Prostate gland (tissue), 2 donors: ENCODE measurements around the gene PDK4. TPM values are rescaled to one million over a fixed set of nuclear protein-coding genes. Genes with fewer than 3 reads are reported as not detected.

ENCODE experiments used
- DNase-seq: peaks from one replicate; pipeline ENCODE4 v3.0.0-alpha.2; 2019; ENCODE audit warnings: low spot score
- H3K27ac ChIP-seq, 2 donors: fragments of 200-600 bp; sonication (generic); 2 replicates each; pipeline ENCODE4 v1.5.1; 2017 to 2019
- H3K27me3 ChIP-seq: fragments of 200-600 bp; sonication (generic); replicated peaks from 2 replicates; pipeline ENCODE4 v1.5.1; 2019; ENCODE audit not compliant: insufficient read depth
- H3K36me3 ChIP-seq, 2 donors: fragments of 200-600 bp; sonication (generic); 1 replicate in 1 of 2; 2 replicates in 1 of 2; pipeline versions ENCODE4 v1.5.1 to v1.8.1; 2017 to 2019
- H3K4me1 ChIP-seq: fragments of 200-600 bp; sonication (generic); replicated peaks from 2 replicates; pipeline ENCODE4 v1.5.1; 2019
- H3K4me3 ChIP-seq, 2 donors: fragments of 200-600 bp; sonication (generic); 2 replicates each; pipeline ENCODE4 v1.5.1; 2017 to 2019
- H3K9me3 ChIP-seq: fragments of 200-600 bp; sonication (generic); 2 replicates; pipeline ENCODE4 v1.5.1; 2017
- POLR2A ChIP-seq: fragments of 450-650 bp; IDR thresholded peaks from one replicate; pipeline ENCODE4 v1.6.1; 2016; ENCODE audit warnings: antibody characterized with exemption, mild to moderate bottlenecking
- POLR2AphosphoS5 ChIP-seq: sonication (generic); formaldehyde crosslinking; IDR thresholded peaks from one replicate; pipeline ENCODE4 v1.6.1; 2017; ENCODE audit warnings: antibody characterized with exemption
- WGBS: methylation state at CpG from one replicate; pipeline ENCODE4 v1.1.5; 2018; 5-methylcytosine and 5-hydroxymethylcytosine counted together
- intact Hi-C: fragments of 100-400 bp; cut with DNase I; formaldehyde crosslinking; loops from one replicate; pipeline ENCODE4 v1.14.2; 2022
- total RNA-seq, 2 donors: library from RNA; depleted of rRNA; stranded (reverse); fragments of >200 nt; gene quantifications; one replicate each; pipeline ENCODE4 v1.1.0, GENCODE V29; 2016
- TF ChIP-seq, protein P1 (sequence below), 4 experiments: fragments of 200-600 bp in 2 of 4; fragments of 450-650 bp in 2 of 4; sonication (generic) in 2 of 4; IDR thresholded peaks; 1 replicate in 3 of 4; 2 replicates in 1 of 4; pipeline ENCODE4 v1.5.1; 2016 to 2019; ENCODE audit warnings: antibody characterized with exemption in 4 of 4, mild to moderate bottlenecking in 2 of 4, moderate library complexity in 2 of 4

PDK4 gene
- total RNA-seq, 2 donors from 2014 or later: 61.3 to 65.5 TPM

DNA sequence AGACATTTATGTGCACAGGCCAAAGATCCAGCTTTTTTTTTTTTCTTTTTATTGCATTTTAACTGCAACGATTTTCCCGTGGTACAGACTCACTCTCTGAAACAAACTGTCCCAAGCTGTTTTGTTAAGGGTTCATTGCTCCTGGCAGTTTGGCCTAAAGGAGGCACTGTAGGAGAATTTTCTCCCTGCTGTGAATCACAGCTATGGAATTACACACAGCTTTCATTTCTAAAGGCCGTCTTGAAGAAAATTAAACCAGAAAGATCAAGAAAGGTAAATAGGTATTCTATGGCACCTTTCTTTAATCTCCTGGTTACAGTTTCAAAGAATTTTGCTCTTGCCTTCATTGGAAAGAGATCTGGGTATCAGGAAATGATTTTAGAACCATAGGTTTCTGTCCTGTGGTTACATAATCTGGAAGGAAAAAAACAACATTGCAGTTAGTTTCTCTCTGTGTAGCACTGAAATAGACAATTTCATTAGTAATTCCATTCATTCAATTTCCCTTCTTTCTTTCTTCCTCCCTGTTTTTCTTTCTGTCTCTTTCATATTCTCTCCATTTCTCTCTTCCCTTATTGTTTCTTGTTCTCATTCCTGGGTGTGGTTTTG, 51.2 kb downstream of the PDK4 start:
- TF ChIP-seq, protein P1, sequence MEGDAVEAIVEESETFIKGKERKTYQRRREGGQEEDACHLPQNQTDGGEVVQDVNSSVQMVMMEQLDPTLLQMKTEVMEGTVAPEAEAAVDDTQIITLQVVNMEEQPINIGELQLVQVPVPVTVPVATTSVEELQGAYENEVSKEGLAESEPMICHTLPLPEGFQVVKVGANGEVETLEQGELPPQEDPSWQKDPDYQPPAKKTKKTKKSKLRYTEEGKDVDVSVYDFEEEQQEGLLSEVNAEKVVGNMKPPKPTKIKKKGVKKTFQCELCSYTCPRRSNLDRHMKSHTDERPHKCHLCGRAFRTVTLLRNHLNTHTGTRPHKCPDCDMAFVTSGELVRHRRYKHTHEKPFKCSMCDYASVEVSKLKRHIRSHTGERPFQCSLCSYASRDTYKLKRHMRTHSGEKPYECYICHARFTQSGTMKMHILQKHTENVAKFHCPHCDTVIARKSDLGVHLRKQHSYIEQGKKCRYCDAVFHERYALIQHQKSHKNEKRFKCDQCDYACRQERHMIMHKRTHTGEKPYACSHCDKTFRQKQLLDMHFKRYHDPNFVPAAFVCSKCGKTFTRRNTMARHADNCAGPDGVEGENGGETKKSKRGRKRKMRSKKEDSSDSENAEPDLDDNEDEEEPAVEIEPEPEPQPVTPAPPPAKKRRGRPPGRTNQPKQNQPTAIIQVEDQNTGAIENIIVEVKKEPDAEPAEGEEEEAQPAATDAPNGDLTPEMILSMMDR (IDR thresholded peaks at IDR 0.05): peak; percentile 17 to 83 (median 70)
- TF ChIP-seq POLR2AphosphoS5: peak; percentile 83
- TF ChIP-seq POLR2A: no peak
- intact Hi-C loops: no loop called here
- peak; percentile 77 for DNase-seq
- Histone ChIP-seq H3K27me3 (no peaks in the 10 kb centered on the region), H3K4me1 (peaks cover 17% of the 10 kb centered on the region), H3K36me3 (no peaks in the 10 kb centered on the region), H3K27ac (peak overlapping the region; percentile 77 to 79), H3K9me3 (no peaks in the 10 kb centered on the region), H3K4me3 (peak overlapping the region in 1 of 2 donors; percentile 2)
- WGBS: 9% methylated on average over 3 of the region's 3 CpGs

DNA sequence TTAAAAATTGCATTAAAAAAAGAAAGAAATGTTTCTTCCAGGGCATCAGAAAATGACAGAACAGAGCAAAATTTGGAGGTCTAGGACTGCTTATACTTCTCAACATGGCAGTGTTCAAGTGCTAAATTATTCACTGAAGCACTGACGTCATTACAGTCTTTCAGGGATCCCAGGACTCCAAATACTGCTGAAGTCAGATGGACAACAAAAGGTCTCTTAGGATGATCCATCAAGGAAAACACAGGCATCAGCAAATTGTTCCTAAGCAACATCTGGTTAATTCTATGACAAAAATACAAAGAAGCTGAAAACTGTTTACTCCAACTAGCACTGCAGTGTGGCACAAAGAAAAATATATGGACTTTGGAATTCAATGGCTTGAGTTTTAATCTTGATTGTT, 52.1 kb downstream of the PDK4 start:
- 82% methylated on average over 1 of the region's 1 CpG for WGBS
- Histone ChIP-seq H3K4me3 (no peak overlapping the region), H3K9me3 (no peaks in the 10 kb centered on the region), H3K27ac (peak overlapping the region in 1 of 2 donors; percentile 79), H3K36me3 (no peaks in the 10 kb centered on the region), H3K4me1 (peaks cover 11% of the 10 kb centered on the region), H3K27me3 (no peaks in the 10 kb centered on the region)
- no peak for DNase-seq
- intact Hi-C loops: loop anchor here (1.0 kb wide), 1 partner anchor 140 kb away; no protein-coding TSS in a partner anchor
- TF ChIP-seq, protein P1 (IDR thresholded peaks at IDR 0.05): no peak
- TF ChIP-seq POLR2AphosphoS5: no peak
- TF ChIP-seq POLR2A: no peak

DNA sequence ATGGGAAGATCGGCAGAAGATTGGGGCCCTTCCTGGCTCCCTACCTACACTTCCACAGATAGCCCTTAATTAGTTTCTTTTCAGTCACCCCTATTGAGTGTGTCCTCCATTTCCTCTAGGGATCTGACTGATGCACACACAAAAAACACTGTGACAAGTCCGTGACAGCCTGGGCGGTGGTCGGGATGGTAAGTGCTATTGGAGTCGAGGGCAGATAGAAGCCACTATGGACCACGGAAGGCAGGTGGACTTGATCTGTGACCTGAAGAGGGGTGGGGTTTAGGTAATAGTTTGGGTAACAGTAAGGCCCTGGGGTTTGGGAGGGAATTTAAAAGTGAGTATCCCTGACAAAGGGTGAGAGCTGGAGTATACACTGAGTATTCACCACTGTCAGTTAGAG, 53.0 kb downstream of the PDK4 start:
- no peak for TF ChIP-seq POLR2A
- TF ChIP-seq POLR2AphosphoS5: no peak
- TF ChIP-seq, protein P1 (IDR thresholded peaks at IDR 0.05): no peak
- Histone ChIP-seq H3K9me3 (no peaks in the 10 kb centered on the region), H3K4me3 (no peak overlapping the region), H3K4me1 (peaks cover 11% of the 10 kb centered on the region), H3K36me3 (no peaks in the 10 kb centered on the region), H3K27me3 (no peaks in the 10 kb centered on the region), H3K27ac (no peak overlapping the region)
- 95% methylated on average over 6 of the region's 6 CpGs for WGBS
- intact Hi-C loops: no loop called here
- no peak for DNase-seq

DNA sequence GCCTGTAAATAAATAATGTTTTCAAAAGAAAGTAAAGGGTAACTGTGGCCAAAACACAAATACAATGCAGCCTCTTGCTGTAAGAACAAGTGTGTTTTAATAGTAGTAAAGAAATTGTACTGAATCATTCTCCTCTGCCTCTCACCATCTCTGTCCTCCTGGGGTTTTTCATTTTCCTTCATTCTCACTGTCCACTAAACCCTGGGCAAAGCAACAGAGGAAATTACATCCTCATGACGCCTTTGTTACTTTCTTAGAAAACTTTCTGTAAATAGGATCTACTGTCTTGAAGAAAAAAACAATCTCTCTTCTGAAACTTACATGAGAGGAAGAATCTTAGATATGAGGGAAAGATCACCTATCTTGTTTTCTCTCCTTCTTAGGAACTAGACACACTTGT, 56.0 kb downstream of the PDK4 start:
- DNase-seq: no peak
- H3K27ac ChIP-seq: no peak overlapping the region
- 57% methylated on average over 1 of the region's 1 CpG for WGBS

More for the DNA sequence above, 56.0 kb downstream of the PDK4 start:
- Histone ChIP-seq H3K4me3 (no peak overlapping the region), H3K9me3 (no peaks in the 10 kb centered on the region), H3K36me3 (no peaks in the 10 kb centered on the region), H3K27me3 (no peaks in the 10 kb centered on the region), H3K4me1 (peaks cover under 1% of the 10 kb centered on the region)
- no peak for TF ChIP-seq POLR2A
- no peak for TF ChIP-seq POLR2AphosphoS5
- TF ChIP-seq, protein P1 (IDR thresholded peaks at IDR 0.05): no peak
- intact Hi-C loops: no loop called here
